Measurements from ENCODE around the gene SH3PXD2B.

DNA sequence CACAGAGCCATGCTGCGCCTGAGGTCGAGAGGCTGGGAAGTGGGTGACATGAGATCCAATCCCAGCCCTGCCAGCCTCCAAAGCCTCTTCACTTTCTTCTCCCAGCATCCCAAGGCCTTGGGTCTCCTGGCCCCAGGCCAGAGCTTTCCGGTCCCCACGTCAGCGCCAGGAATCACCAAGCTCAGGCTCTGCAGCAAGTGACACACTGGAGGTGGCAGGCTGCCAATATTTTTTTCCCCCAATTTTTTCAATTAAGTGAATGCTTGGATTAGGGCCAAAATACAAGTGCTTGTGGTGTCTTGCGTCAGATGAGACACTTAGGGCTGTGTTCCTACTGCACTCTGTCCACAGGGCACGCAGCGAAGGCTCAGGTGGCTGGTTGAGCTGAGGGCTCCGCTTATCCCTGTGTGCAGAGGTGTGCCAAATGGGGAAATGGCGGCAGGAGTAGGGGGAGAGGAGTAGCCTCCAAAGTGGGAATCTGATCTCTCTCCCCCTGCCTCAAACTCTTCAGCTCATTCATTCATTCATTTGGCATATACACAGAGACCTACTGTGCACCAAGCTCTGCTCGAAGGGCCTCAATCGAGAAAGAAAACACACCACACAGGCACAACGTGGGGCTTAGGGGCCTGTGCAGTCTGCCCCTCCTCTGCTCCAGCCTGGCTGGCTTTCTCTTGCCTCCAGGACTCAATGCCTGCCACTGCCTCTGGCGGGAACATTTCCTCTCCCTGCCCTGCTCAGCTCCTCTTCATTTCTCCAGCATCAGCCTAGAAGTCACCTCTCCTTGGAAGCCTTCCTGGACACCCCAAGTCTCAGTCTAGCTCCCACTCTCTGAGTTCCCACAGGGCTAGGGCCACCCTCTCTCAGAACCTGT lies 16.6 kb downstream of the SH3PXD2B start:
- no peak for TF ChIP-seq POLR2A (IDR thresholded peaks at IDR 0.05)
- TF ChIP-seq, protein P1, sequence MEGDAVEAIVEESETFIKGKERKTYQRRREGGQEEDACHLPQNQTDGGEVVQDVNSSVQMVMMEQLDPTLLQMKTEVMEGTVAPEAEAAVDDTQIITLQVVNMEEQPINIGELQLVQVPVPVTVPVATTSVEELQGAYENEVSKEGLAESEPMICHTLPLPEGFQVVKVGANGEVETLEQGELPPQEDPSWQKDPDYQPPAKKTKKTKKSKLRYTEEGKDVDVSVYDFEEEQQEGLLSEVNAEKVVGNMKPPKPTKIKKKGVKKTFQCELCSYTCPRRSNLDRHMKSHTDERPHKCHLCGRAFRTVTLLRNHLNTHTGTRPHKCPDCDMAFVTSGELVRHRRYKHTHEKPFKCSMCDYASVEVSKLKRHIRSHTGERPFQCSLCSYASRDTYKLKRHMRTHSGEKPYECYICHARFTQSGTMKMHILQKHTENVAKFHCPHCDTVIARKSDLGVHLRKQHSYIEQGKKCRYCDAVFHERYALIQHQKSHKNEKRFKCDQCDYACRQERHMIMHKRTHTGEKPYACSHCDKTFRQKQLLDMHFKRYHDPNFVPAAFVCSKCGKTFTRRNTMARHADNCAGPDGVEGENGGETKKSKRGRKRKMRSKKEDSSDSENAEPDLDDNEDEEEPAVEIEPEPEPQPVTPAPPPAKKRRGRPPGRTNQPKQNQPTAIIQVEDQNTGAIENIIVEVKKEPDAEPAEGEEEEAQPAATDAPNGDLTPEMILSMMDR (IDR thresholded peaks at IDR 0.05) = no peak

Data from right lobe of liver (tissue), 4 donors.